K562 (cell line): ENCODE data around the gene SIT1. TPM values are rescaled to one million over a fixed set of nuclear protein-coding genes. Genes with fewer than 3 reads are reported as not detected.

ENCODE experiments used
- ATAC-seq: fragments of 200-7000 bp; cut with Tn5 transposase; 3 replicates; pipeline ENCODE4 v1.9.1; 2020; ENCODE audit warnings: moderate library complexity
- BruUV-seq: library from RNA; stranded (reverse); fragments of 400-500 nt; replicated peaks from 2 replicates; lab custom pipeline; 2021; lab: Mats Ljungman, UMichigan
- CTCF ChIA-PET: fragments of 300-600 bp; formaldehyde crosslinking; extraction: SDS; loops from one replicate; lab custom pipeline; 2021; ENCODE audit warnings: low intra/inter-chr PET ratio; lab: Yijun Ruan, JAX
- POLR2A ChIA-PET: fragments of 300-600, 350-650 bp; sonication (Branson Sonifier 250); formaldehyde crosslinking; extraction: SDS; loops from one replicate; lab custom pipeline; 2021; ENCODE audit warnings: antibody characterized with exemption, inconsistent platforms; lab: Yijun Ruan, JAX
- DNase-seq, 4 experiments: peaks; one replicate each; pipeline versions ENCODE4 v3.0.0 to v3.0.0-alpha.2; 2011 to 2018; ENCODE audit warnings: low spot score in 3 of 4, mixed read lengths in 3 of 4; ENCODE audit errors: extremely low read depth in 1 of 4
- FAIRE-seq: peaks from 2 replicates; lab custom pipeline; 2011; peaks lifted over from hg19 to GRCh38; lab: Jason Lieb, UNC
- H2AFZ ChIP-seq: 2 replicates; pipeline ENCODE4 v1.6.0; 2011; ENCODE audit warnings: low read depth, low read length, control low read depth, inconsistent platforms
- H3K27ac ChIP-seq: fragments of 200-600 bp; 3 replicates; pipeline ENCODE4 v1.8.0; 2011; ENCODE audit warnings: low read depth, mild to moderate bottlenecking, control low read depth, inconsistent platforms, low read length, moderate library complexity, mixed read lengths; ENCODE audit errors: extremely low read depth
- H3K27me3 ChIP-seq, 2 experiments: fragments of 300-600 bp in 1 of 2; 2 replicates in 1 of 2; 3 replicates in 1 of 2; pipeline versions ENCODE4 v1.6.0 to v1.8.0; 2011; ENCODE audit warnings: inconsistent platforms in 2 of 2, low read length in 2 of 2, mild to moderate bottlenecking in 1 of 2, mixed read lengths in 1 of 2, moderate library complexity in 1 of 2; ENCODE audit not compliant: control insufficient read depth in 2 of 2, insufficient read depth in 2 of 2
- H3K36me3 ChIP-seq: fragments of 300-600 bp; 3 replicates; pipeline ENCODE4 v1.8.0; 2011; ENCODE audit warnings: mild to moderate bottlenecking, low read length, inconsistent platforms; ENCODE audit not compliant: control insufficient read depth, insufficient read depth
- H3K4me1 ChIP-seq, 2 experiments: fragments of 200-600 bp in 1 of 2; replicated peaks in 1 of 2; 2 replicates in 1 of 2; 3 replicates in 1 of 2; pipeline versions ENCODE4 v1.5.1 to v1.8.0; 2011; ENCODE audit warnings: inconsistent platforms in 2 of 2, low read length in 2 of 2, mild to moderate bottlenecking in 1 of 2, mixed read lengths in 1 of 2, moderate library complexity in 1 of 2; ENCODE audit not compliant: control insufficient read depth in 2 of 2, insufficient read depth in 2 of 2
- H3K4me2 ChIP-seq: 2 replicates; pipeline ENCODE4 v1.6.1; 2011; ENCODE audit warnings: low read length, control low read depth, inconsistent platforms, mixed read lengths; ENCODE audit not compliant: insufficient read depth
- H3K4me3 ChIP-seq: fragments of 200-600 bp; sonication (generic), shearing (Covaris generic); 2 replicates; pipeline ENCODE4 v1.5.1; 2016; ENCODE audit warnings: control low read depth, inconsistent platforms
- H3K79me2 ChIP-seq: fragments of 200-600 bp; 3 replicates; pipeline ENCODE4 v1.8.0; 2011; ENCODE audit warnings: low read length, inconsistent platforms; ENCODE audit not compliant: control insufficient read depth, insufficient read depth
- H3K9ac ChIP-seq, 2 experiments: 2 replicates each; pipeline versions ENCODE4 v1.6.0 to v1.6.1; 2011; ENCODE audit warnings: low read depth in 2 of 2, low read length in 2 of 2, control low read depth in 1 of 2, inconsistent platforms in 1 of 2, mild to moderate bottlenecking in 1 of 2, mixed read lengths in 1 of 2; ENCODE audit not compliant: insufficient read depth in 1 of 2
- H3K9me1 ChIP-seq: one replicate; pipeline ENCODE4 v1.6.0; 2011; ENCODE audit warnings: inconsistent platforms, mild to moderate bottlenecking, low read length, moderate library complexity; ENCODE audit not compliant: control insufficient read depth, insufficient read depth
- H3K9me3 ChIP-seq: replicated peaks from 2 replicates; pipeline ENCODE4 v1.5.1; 2011; ENCODE audit warnings: low read depth, low read length, inconsistent platforms; ENCODE audit not compliant: control insufficient read depth, insufficient read depth
- H4K20me1 ChIP-seq: replicated peaks from 2 replicates; pipeline ENCODE4 v1.6.1; 2011; ENCODE audit warnings: low read length, inconsistent platforms, mixed read lengths; ENCODE audit not compliant: control insufficient read depth, insufficient read depth
- KDM1A ChIP-seq, 2 experiments: fragments of 450-650 bp; IDR thresholded peaks; 2 replicates each; pipeline ENCODE4 v1.6.1; 2016; ENCODE audit warnings: mild to moderate bottlenecking in 2 of 2
- ZNF280B ChIP-seq: fragments of 250-450 bp; sonication (Bioruptor Pico); IDR thresholded peaks from 2 replicates; pipeline ENCODE4 v1.5.1; 2021; ENCODE audit warnings: mild to moderate bottlenecking
- WGBS: fragments of 100-300 bp; shearing (Covaris generic); methylation state at CpG from one replicate; pipeline ENCODE4 v1.1.6; 2016; ENCODE audit warnings: low coverage, mixed read lengths; ENCODE audit not compliant: insufficient coverage; ENCODE audit errors: missing lambda C conversion rate; 5-methylcytosine and 5-hydroxymethylcytosine counted together
- in situ Hi-C: fragments of 300-500 bp; cut with MboI; formaldehyde crosslinking; loops from 4 replicates; pipeline ENCODE4 v1.15.0; 2018; ENCODE audit warnings: inconsistent platforms, mixed read lengths
- intact Hi-C: fragments of 100-400 bp; cut with micrococcal nuclease; formaldehyde crosslinking; loops from 2 replicates; pipeline ENCODE4 v1.14.2; 2022
- polyA plus RNA-seq, 8 experiments: library from polyadenylated mRNA; depleted of rRNA in 4 of 8; stranded (reverse) in 5 of 8; unstranded in 3 of 8; fragments of >200 nt; fragmentation: Nextera tagmentation in 2 of 8; fragmentation: Illumina TruSeq in 1 of 8; extraction: Ambion mirVana in 2 of 8; extraction: Trizol in 1 of 8; gene quantifications; 2 replicates each; pipeline versions ENCODE4 v1.2.1 to v1.2.3, GENCODE V29; 2011 to 2014; ENCODE audit warnings: inconsistent platforms in 1 of 8, missing spikeins in 1 of 8
- total RNA-seq, 7 experiments: library from RNA; depleted of rRNA in 6 of 7; stranded (reverse); fragments of >200 nt in 6 of 7; fragmentation: Illumina TruSeq in 2 of 7; extraction: Trizol in 2 of 7; gene quantifications; 2 replicates each; pipeline versions ENCODE4 v1.2.1 to v1.2.3, GENCODE V29; 2011 to 2021; ENCODE audit warnings: low replicate concordance in 1 of 7

Gene SIT1
- total and polyA plus RNA-seq, 9 of the 15 experiments (the other 6 are each of a cell fraction or from before 2014, with no cell fraction given): not detected

- no peaks in the 10 kb centered on the region for H3K36me3 ChIP-seq
- H3K27me3 ChIP-seq: no peaks in the 10 kb centered on the region
- DNase-seq (no peak), ATAC-seq (peak; percentile 54)
- no TSS peak for BruUV-seq
- H3K4me3 ChIP-seq: peak within 1 kb of the TSS; percentile 27; the same call in 1 of the 2 replicates
- 7% methylated on average over 7 of the region's 10 CpGs for WGBS
- 0 out of 4 replicates have a peak, but pooled peaks of 1 of the 2 experiments have one; percentile 33 for TF ChIP-seq KDM1A (IDR thresholded peaks at IDR 0.05)
- TF ChIP-seq ZNF280B (CRISPR knock-in tag): no peak
- TF ChIP-seq, all 486 proteins: peak for 1
- Histone ChIP-seq H3K9ac (peak within 1 kb of the TSS in 1 of 2 experiments; percentile 60; a peak in 2 of 4 replicates), H4K20me1 (no peaks in the 10 kb centered on the region), H2AFZ (peak within 1 kb of the TSS; percentile 58; the same call in 1 of the 2 replicates), H3K9me1 (no peaks in the 10 kb centered on the region), H3K79me2 (no peaks in the 10 kb centered on the region), H3K27ac (no peak within 1 kb of the TSS), H3K4me2 (peak within 1 kb of the TSS; percentile 54), H3K4me1 (peaks cover 0 to 15% of the 10 kb centered on the region in 2 experiments; a peak in 4 of 5 replicates), H3K9me3 (no peaks in the 10 kb centered on the region)
- intact Hi-C loops: no loop called here
- in situ Hi-C loops: no loop called here
- ChIA-PET POLR2A (interaction anchor here (0.9 kb wide), 1 partner anchor 10 kb away, joined by 4 read pairs; no protein-coding TSS in a partner anchor), CTCF (no interaction called here)
- no peak for FAIRE-seq
Measured at GRCh38 chr9:35673132-35674024, 22.6 kb upstream of the SIT1 start, which contains the start of gene CA9. Gene CA9 (plus strand): TSS chr9:35673928. CDS start chr9:35673960, 32 bp downstream.
